ENCODE results near the gene NEDD8.
"Not testable (repeated sequence)": the region's sequence is repeated elsewhere in the genome, so short reads cannot be mapped to it uniquely, and the experiment has no call there.

GRCh38 chr14:24222987-24223386 is 9.2 kb downstream of the NEDD8 start:
- TF ChIP-seq, protein P1, sequence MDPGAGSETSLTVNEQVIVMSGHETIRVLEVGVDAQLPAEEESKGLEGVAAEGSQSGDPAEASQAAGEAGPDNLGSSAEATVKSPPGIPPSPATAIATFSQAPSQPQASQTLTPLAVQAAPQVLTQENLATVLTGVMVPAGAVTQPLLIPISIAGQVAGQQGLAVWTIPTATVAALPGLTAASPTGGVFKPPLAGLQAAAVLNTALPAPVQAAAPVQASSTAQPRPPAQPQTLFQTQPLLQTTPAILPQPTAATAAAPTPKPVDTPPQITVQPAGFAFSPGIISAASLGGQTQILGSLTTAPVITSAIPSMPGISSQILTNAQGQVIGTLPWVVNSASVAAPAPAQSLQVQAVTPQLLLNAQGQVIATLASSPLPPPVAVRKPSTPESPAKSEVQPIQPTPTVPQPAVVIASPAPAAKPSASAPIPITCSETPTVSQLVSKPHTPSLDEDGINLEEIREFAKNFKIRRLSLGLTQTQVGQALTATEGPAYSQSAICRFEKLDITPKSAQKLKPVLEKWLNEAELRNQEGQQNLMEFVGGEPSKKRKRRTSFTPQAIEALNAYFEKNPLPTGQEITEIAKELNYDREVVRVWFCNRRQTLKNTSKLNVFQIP (CRISPR knock-in tag; IDR thresholded peaks at IDR 0.05; ENCODE audit: borderline replicate concordance, low read depth): not testable (repeated sequence)
- not testable (repeated sequence) for TF ChIP-seq CSDC2 (CRISPR knock-in tag; IDR thresholded peaks at IDR 0.05); ZNF8 (CRISPR knock-in tag; IDR thresholded peaks at IDR 0.05); ZC3H10 (CRISPR knock-in tag; IDR thresholded peaks at IDR 0.05); ZNF565 (CRISPR knock-in tag; conservative IDR thresholded peaks at IDR 0.05; ENCODE audit: low read depth)
